Measurements from ENCODE around the gene PRDM16.

PRDM16 gene

GRCh38 chr1:3146907-3147306 is 77.9 kb downstream of the PRDM16 start:
- 95% methylated on average over 19 of the region's 19 CpGs for WGBS

GRCh38 chr1:3148171-3148570 is 79.2 kb downstream of the PRDM16 start:
- Histone ChIP-seq H3K36me3 (ENCODE audit: control insufficient read depth in 1 of 2, insufficient read depth in 2 of 2, low read depth in 1 of 2, low read length in 2 of 2) (no peaks in the 10 kb centered on the region), H2BK120ac (ENCODE audit: low read depth, low read length) (no peak overlapping the region), H3K9ac (ENCODE audit: low read length) (no peak overlapping the region), H3K14ac (ENCODE audit: low read length in 2 of 2) (no peak overlapping the region), H3K4me3 (ENCODE audit: insufficient read depth in 1 of 2, low read depth in 1 of 2, low read length in 2 of 2) (no peak overlapping the region), H2BK12ac (ENCODE audit: low read length in 2 of 2) (no peak overlapping the region), H3K27ac (ENCODE audit: low read length, poor library complexity, severe bottlenecking) (no peak overlapping the region), H3K23ac (ENCODE audit: low read length in 2 of 2) (no peak overlapping the region), H3K4ac (ENCODE audit: low read depth in 1 of 2, low read length in 2 of 2) (no peak overlapping the region), H3K4me1 (ENCODE audit: control insufficient read depth, insufficient read depth, low read depth, low read length) (no peaks in the 10 kb centered on the region), H2BK5ac (ENCODE audit: low read depth, low read length, poor library complexity, severe bottlenecking) (no peak overlapping the region), H3K27me3 (ENCODE audit: control insufficient read depth in 1 of 2, insufficient read depth in 1 of 2, low read length in 2 of 2) (peaks cover 0 to 71% of the 10 kb centered on the region in 2 experiments), H4K91ac (ENCODE audit: low read length) (no peak overlapping the region), H3K18ac (ENCODE audit: low read depth in 1 of 2, low read length in 2 of 2) (no peak overlapping the region), H2AK5ac (ENCODE audit: low read length, severe bottlenecking) (no peak overlapping the region), H4K8ac (ENCODE audit: low read length) (no peak overlapping the region), H3K9me3 (ENCODE audit: control insufficient read depth, low read length) (no peaks in the 10 kb centered on the region), H2BK15ac (ENCODE audit: low read depth, poor library complexity, severe bottlenecking) (no peak overlapping the region), H3K79me1 (replicated peaks; ENCODE audit: low read length, poor library complexity, severe bottlenecking) (no peaks in the 10 kb centered on the region), H3K4me2 (ENCODE audit: low read length, poor library complexity, severe bottlenecking) (no peak overlapping the region), H2AFZ (ENCODE audit: low read depth, low read length) (no peak overlapping the region)
- DNase-seq, result no peak
- 78% methylated on average over 6 of the region's 6 CpGs for WGBS

More at GRCh38 chr1:3146907-3147306, 77.9 kb downstream of the PRDM16 start:
- Histone ChIP-seq H2BK12ac (ENCODE audit: low read length in 2 of 2) (no peak overlapping the region), H3K27me3 (ENCODE audit: control insufficient read depth in 1 of 2, insufficient read depth in 1 of 2, low read length in 2 of 2) (peaks cover 0 to 74% of the 10 kb centered on the region in 2 experiments), H3K23ac (ENCODE audit: low read length in 2 of 2) (no peak overlapping the region), H3K9ac (ENCODE audit: low read length) (no peak overlapping the region), H3K79me1 (replicated peaks; ENCODE audit: low read length, poor library complexity, severe bottlenecking) (no peaks in the 10 kb centered on the region), H2BK120ac (ENCODE audit: low read depth, low read length) (no peak overlapping the region), H2AK5ac (ENCODE audit: low read length, severe bottlenecking) (no peak overlapping the region), H4K8ac (ENCODE audit: low read length) (no peak overlapping the region), H3K27ac (ENCODE audit: low read length, poor library complexity, severe bottlenecking) (no peak overlapping the region), H3K4me1 (ENCODE audit: control insufficient read depth, insufficient read depth, low read depth, low read length) (no peaks in the 10 kb centered on the region), H3K4ac (ENCODE audit: low read depth in 1 of 2, low read length in 2 of 2) (no peak overlapping the region), H3K4me3 (ENCODE audit: insufficient read depth in 1 of 2, low read depth in 1 of 2, low read length in 2 of 2) (no peak overlapping the region), H4K91ac (ENCODE audit: low read length) (no peak overlapping the region), H3K18ac (ENCODE audit: low read depth in 1 of 2, low read length in 2 of 2) (no peak overlapping the region), H3K4me2 (ENCODE audit: low read length, poor library complexity, severe bottlenecking) (no peak overlapping the region), H2BK5ac (ENCODE audit: low read depth, low read length, poor library complexity, severe bottlenecking) (no peak overlapping the region), H3K14ac (ENCODE audit: low read length in 2 of 2) (no peak overlapping the region), H2BK15ac (ENCODE audit: low read depth, poor library complexity, severe bottlenecking) (no peak overlapping the region), H2AFZ (ENCODE audit: low read depth, low read length) (no peak overlapping the region), H3K9me3 (ENCODE audit: control insufficient read depth, low read length) (no peaks in the 10 kb centered on the region), H3K36me3 (ENCODE audit: control insufficient read depth in 1 of 2, insufficient read depth in 2 of 2, low read depth in 1 of 2, low read length in 2 of 2) (no peaks in the 10 kb centered on the region)
- no peak for DNase-seq

GRCh38 chr1:3149277-3149676 is 80.3 kb downstream of the PRDM16 start:
- no peak overlapping the region for H2BK120ac ChIP-seq (ENCODE audit: low read depth, low read length)
- no peak for DNase-seq
- H3K27me3 ChIP-seq (ENCODE audit: control insufficient read depth in 1 of 2, insufficient read depth in 1 of 2, low read length in 2 of 2), result peaks cover 0 to 71% of the 10 kb centered on the region in 2 experiments
- no peak overlapping the region for H3K27ac ChIP-seq (ENCODE audit: low read length, poor library complexity, severe bottlenecking)
- no peak overlapping the region for H4K91ac ChIP-seq (ENCODE audit: low read length)
- no peaks in the 10 kb centered on the region for H3K4me1 ChIP-seq (ENCODE audit: control insufficient read depth, insufficient read depth, low read depth, low read length)
- no peaks in the 10 kb centered on the region for H3K9me3 ChIP-seq (ENCODE audit: control insufficient read depth, low read length)
- no peak overlapping the region for H3K9ac ChIP-seq (ENCODE audit: low read length)
- H2BK12ac ChIP-seq (ENCODE audit: low read length in 2 of 2), result no peak overlapping the region
- WGBS, result 64% methylated on average over 8 of the region's 8 CpGs
- no peak overlapping the region for H4K8ac ChIP-seq (ENCODE audit: low read length)
- no peak overlapping the region for H3K18ac ChIP-seq (ENCODE audit: low read depth in 1 of 2, low read length in 2 of 2)
- H3K23ac ChIP-seq (ENCODE audit: low read length in 2 of 2), result no peak overlapping the region
- H2AK5ac ChIP-seq (ENCODE audit: low read length, severe bottlenecking), result no peak overlapping the region
- H2BK15ac ChIP-seq (ENCODE audit: low read depth, poor library complexity, severe bottlenecking), result no peak overlapping the region
- no peak overlapping the region for H3K4me3 ChIP-seq (ENCODE audit: insufficient read depth in 1 of 2, low read depth in 1 of 2, low read length in 2 of 2)
- H3K79me1 ChIP-seq (replicated peaks; ENCODE audit: low read length, poor library complexity, severe bottlenecking), result no peaks in the 10 kb centered on the region
- H2BK5ac ChIP-seq (ENCODE audit: low read depth, low read length, poor library complexity, severe bottlenecking), result no peak overlapping the region
- H3K14ac ChIP-seq (ENCODE audit: low read length in 2 of 2), result no peak overlapping the region
- no peak overlapping the region for H3K4me2 ChIP-seq (ENCODE audit: low read length, poor library complexity, severe bottlenecking)
- H3K36me3 ChIP-seq (ENCODE audit: control insufficient read depth in 1 of 2, insufficient read depth in 2 of 2, low read depth in 1 of 2, low read length in 2 of 2), result no peaks in the 10 kb centered on the region
- H3K4ac ChIP-seq (ENCODE audit: low read depth in 1 of 2, low read length in 2 of 2), result no peak overlapping the region
- H2AFZ ChIP-seq (ENCODE audit: low read depth, low read length), result no peak overlapping the region

GRCh38 chr1:3151456-3151855 is 82.5 kb downstream of the PRDM16 start:
- no peak overlapping the region for H2AK5ac ChIP-seq (ENCODE audit: low read length, severe bottlenecking)
- no peak for DNase-seq
- H3K9ac ChIP-seq (ENCODE audit: low read length), result no peak overlapping the region
- no peak overlapping the region for H3K23ac ChIP-seq (ENCODE audit: low read length in 2 of 2)
- H4K91ac ChIP-seq (ENCODE audit: low read length), result no peak overlapping the region
- no peak overlapping the region for H3K14ac ChIP-seq (ENCODE audit: low read length in 2 of 2)
- H2BK15ac ChIP-seq (ENCODE audit: low read depth, poor library complexity, severe bottlenecking), result no peak overlapping the region
- 84% methylated on average over 14 of the region's 14 CpGs for WGBS
- no peak overlapping the region for H4K8ac ChIP-seq (ENCODE audit: low read length)
- peaks cover 1% of the 10 kb centered on the region for H3K4me1 ChIP-seq (ENCODE audit: control insufficient read depth, insufficient read depth, low read depth, low read length)
- H3K36me3 ChIP-seq (ENCODE audit: control insufficient read depth in 1 of 2, insufficient read depth in 2 of 2, low read depth in 1 of 2, low read length in 2 of 2), result no peaks in the 10 kb centered on the region
- peaks cover 0 to 72% of the 10 kb centered on the region in 2 experiments for H3K27me3 ChIP-seq (ENCODE audit: control insufficient read depth in 1 of 2, insufficient read depth in 1 of 2, low read length in 2 of 2)
- no peak overlapping the region for H2AFZ ChIP-seq (ENCODE audit: low read depth, low read length)
- no peak overlapping the region for H2BK5ac ChIP-seq (ENCODE audit: low read depth, low read length, poor library complexity, severe bottlenecking)
- H2BK12ac ChIP-seq (ENCODE audit: low read length in 2 of 2), result no peak overlapping the region
- H3K4ac ChIP-seq (ENCODE audit: low read depth in 1 of 2, low read length in 2 of 2), result no peak overlapping the region
- H3K18ac ChIP-seq (ENCODE audit: low read depth in 1 of 2, low read length in 2 of 2), result no peak overlapping the region
- no peaks in the 10 kb centered on the region for H3K79me1 ChIP-seq (replicated peaks; ENCODE audit: low read length, poor library complexity, severe bottlenecking)
- no peak overlapping the region for H3K4me3 ChIP-seq (ENCODE audit: insufficient read depth in 1 of 2, low read depth in 1 of 2, low read length in 2 of 2)
- no peaks in the 10 kb centered on the region for H3K9me3 ChIP-seq (ENCODE audit: control insufficient read depth, low read length)
- H3K27ac ChIP-seq (ENCODE audit: low read length, poor library complexity, severe bottlenecking), result no peak overlapping the region
- no peak overlapping the region for H3K4me2 ChIP-seq (ENCODE audit: low read length, poor library complexity, severe bottlenecking)
- no peak overlapping the region for H2BK120ac ChIP-seq (ENCODE audit: low read depth, low read length)
